Stomach (tissue), 9 donors: Measurements from ENCODE around the gene SGF29. TPM values are rescaled to one million over a fixed set of nuclear protein-coding genes. Genes with fewer than 3 reads are reported as not detected.
"Not testable (repeated sequence)": the region's sequence is repeated elsewhere in the genome, so short reads cannot be mapped to it uniquely, and the experiment has no call there.

Experiments
- DNase-seq, 2 donors: peaks; one replicate each; pipeline versions ENCODE4 v3.0.0 to v3.0.0-alpha.2; 2013 to 2019
- H3K27ac ChIP-seq, 5 donors: fragments of 200-600 bp in 4 of 5; sonication (generic) in 4 of 5; one replicate each; pipeline ENCODE4 v1.5.1; 2013 to 2019; ENCODE audit warnings: mild to moderate bottlenecking in 1 of 5, moderate library complexity in 1 of 5
- H3K27me3 ChIP-seq, 3 donors: fragments of 200-600 bp; sonication (generic); one replicate each; pipeline ENCODE4 v1.5.1; 2017 to 2019; ENCODE audit warnings: mixed run types in 1 of 3
- H3K36me3 ChIP-seq, 4 donors: fragments of 200-600 bp; sonication (generic); 1 replicate in 3 of 4; 2 replicates in 1 of 4; pipeline ENCODE4 v1.5.1; 2016 to 2019
- H3K4me1 ChIP-seq, 4 donors: fragments of 200-600 bp; sonication (generic); one replicate each; pipeline ENCODE4 v1.5.1; 2016 to 2019
- H3K4me3 ChIP-seq, 4 donors: fragments of 200-600 bp; sonication (generic) in 3 of 4; one replicate each; pipeline ENCODE4 v1.5.1; 2016 to 2019; ENCODE audit warnings: mild to moderate bottlenecking in 1 of 4
- H3K9me3 ChIP-seq, 4 donors: fragments of 200-600 bp; sonication (generic); one replicate each; pipeline ENCODE4 v1.5.1; 2016 to 2019
- EP300 ChIP-seq: sonication (generic); formaldehyde crosslinking; IDR thresholded peaks from one replicate; pipeline ENCODE4 v1.6.1; 2017; ENCODE audit warnings: antibody characterized with exemption
- POLR2A ChIP-seq, 4 donors: fragments of 450-650 bp; IDR thresholded peaks; one replicate each; pipeline ENCODE4 v1.6.1; 2016; ENCODE audit warnings: antibody characterized with exemption in 4 of 4, control low read depth in 2 of 4, mild to moderate bottlenecking in 1 of 4, moderate library complexity in 1 of 4
- POLR2AphosphoS5 ChIP-seq, 3 donors: sonication (generic); formaldehyde crosslinking; IDR thresholded peaks; one replicate each; pipeline ENCODE4 v1.6.1; 2016; ENCODE audit warnings: antibody characterized with exemption in 3 of 3
- WGBS, 5 donors: extraction: QIAGEN DNeasy Blood & Tissue Kit in 3 of 5; methylation state at CpG; one replicate each; pipeline versions ENCODE4 v1.1.5 to v1.1.7; 2013 to 2018; 5-methylcytosine and 5-hydroxymethylcytosine counted together
- intact Hi-C: fragments of 100-400 bp; cut with DNase I; formaldehyde crosslinking; loops from one replicate; pipeline ENCODE4 v1.15.1; 2023; ENCODE audit warnings: low total_unique reads
- polyA plus RNA-seq, 3 donors: library from polyadenylated mRNA; stranded (reverse); fragments of 200-250 nt; gene quantifications; one replicate each; pipeline ENCODE4 v1.2.3, GENCODE V29; 2013
- total RNA-seq, 5 donors: library from RNA; depleted of rRNA; stranded (reverse); fragments of >200 nt; gene quantifications; one replicate each; pipeline versions ENCODE4 v1.1.0 to v1.2.3, GENCODE V29; 2014 to 2016
- TF ChIP-seq, protein P1 (sequence below), 7 experiments: fragments of 450-650 bp in 4 of 7; fragments of 200-600 bp in 3 of 7; sonication (generic) in 3 of 7; IDR thresholded peaks; one replicate each; pipeline ENCODE4 v1.5.1; 2016 to 2019; ENCODE audit warnings: antibody characterized with exemption in 7 of 7, control low read depth in 2 of 7, mild to moderate bottlenecking in 1 of 7
- donor health status: healthy with polysubstance abuse.
- donor health status: Bipolar disorder and iron deficiency.
- donor health status: healthy.

The SGF29 gene
- total and polyA plus RNA-seq, 8 donors: 4.3 to 115 (median 33.0) TPM

DNA sequence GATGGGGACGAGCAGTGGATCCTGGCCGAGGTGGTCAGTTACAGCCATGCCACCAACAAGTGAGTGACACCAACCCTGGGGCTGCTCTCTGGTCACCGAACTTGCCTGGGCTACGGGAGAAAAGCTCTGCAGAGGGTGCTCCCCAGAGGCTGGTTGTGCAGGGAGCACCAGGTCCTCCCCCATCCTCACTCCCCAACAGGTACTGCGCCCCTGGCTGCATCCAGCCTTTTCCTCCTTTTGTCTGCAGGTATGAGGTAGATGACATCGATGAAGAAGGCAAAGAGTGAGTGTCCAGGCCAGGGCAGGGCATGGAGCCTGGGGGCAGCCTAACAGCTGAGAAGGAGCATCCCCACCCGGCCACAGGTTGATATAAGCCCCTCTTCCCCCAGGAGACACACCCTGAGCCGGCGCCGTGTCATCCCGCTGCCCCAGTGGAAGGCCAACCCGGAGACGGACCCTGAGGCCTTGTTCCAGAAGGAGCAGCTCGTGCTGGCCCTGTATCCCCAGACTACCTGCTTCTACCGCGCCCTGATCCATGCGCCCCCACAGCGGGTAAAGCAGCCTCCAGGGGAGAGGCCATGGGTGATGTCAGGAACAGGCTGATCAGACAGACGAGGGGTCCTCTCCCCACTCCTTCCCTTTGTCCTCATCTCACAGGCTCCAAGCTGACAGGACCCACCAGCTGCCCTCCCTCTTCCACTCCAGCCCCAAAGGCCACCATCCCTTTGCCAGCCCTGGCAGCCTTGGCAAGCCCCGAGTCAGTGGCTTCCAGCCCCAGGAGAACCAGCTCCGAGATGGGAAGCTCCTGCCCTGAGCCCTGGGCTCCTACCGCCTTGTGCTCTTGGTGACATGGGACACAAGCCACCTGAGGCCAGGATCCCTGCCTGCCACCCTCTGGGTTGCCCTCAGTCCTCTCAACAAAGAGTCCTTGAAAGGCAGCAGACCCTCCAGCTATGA, 36.9 kb downstream of the SGF29 start:
- Histone ChIP-seq H3K27ac (no peak overlapping the region), H3K27me3 (no peaks in the 10 kb centered on the region), H3K9me3 (no peaks in the 10 kb centered on the region), H3K36me3 (peaks cover 45 to 77% (median 73%) of the 10 kb centered on the region in 4 donors), H3K4me3 (no peak overlapping the region), H3K4me1 (no peaks in the 10 kb centered on the region)
- 90 to 96% (median 93%) methylated on average over 12 to 22 of the region's 22 CpGs for WGBS, 5 donors
- intact Hi-C loops: no loop called here
- TF ChIP-seq POLR2A (IDR thresholded peaks at IDR 0.05) (no peak), EP300 (no peak), POLR2AphosphoS5 (IDR thresholded peaks at IDR 0.05) (no peak)
- TF ChIP-seq, protein P1, sequence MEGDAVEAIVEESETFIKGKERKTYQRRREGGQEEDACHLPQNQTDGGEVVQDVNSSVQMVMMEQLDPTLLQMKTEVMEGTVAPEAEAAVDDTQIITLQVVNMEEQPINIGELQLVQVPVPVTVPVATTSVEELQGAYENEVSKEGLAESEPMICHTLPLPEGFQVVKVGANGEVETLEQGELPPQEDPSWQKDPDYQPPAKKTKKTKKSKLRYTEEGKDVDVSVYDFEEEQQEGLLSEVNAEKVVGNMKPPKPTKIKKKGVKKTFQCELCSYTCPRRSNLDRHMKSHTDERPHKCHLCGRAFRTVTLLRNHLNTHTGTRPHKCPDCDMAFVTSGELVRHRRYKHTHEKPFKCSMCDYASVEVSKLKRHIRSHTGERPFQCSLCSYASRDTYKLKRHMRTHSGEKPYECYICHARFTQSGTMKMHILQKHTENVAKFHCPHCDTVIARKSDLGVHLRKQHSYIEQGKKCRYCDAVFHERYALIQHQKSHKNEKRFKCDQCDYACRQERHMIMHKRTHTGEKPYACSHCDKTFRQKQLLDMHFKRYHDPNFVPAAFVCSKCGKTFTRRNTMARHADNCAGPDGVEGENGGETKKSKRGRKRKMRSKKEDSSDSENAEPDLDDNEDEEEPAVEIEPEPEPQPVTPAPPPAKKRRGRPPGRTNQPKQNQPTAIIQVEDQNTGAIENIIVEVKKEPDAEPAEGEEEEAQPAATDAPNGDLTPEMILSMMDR (IDR thresholded peaks at IDR 0.05): no peak
- DNase-seq: no peak

DNA sequence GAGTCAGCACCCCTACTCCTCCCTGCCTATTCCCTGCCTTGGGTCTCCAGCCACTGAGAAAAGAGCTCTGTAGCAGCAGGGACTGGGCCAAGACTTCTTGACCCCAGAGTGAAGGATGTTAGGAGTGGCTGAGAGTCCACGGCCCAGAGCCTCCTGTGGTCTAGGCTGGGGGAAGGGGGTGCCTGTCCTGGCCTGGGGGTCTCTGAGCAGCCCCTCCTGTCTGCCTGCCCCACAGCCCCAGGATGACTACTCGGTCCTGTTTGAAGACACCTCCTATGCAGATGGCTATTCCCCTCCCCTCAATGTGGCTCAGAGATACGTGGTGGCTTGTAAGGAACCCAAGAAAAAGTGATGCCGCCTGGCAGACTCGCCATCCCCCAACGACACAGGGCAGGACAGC, 37.6 kb downstream of the SGF29 start:
- Histone ChIP-seq H3K27me3 (no peaks in the 10 kb centered on the region), H3K4me1 (peaks cover under 1 to 5% (median 4%) of the 10 kb centered on the region in 4 donors), H3K4me3 (no peak overlapping the region), H3K9me3 (no peaks in the 10 kb centered on the region), H3K27ac (no peak overlapping the region), H3K36me3 (peaks cover 40 to 70% (median 66%) of the 10 kb centered on the region in 4 donors)
- intact Hi-C loops: no loop called here
- no peak for TF ChIP-seq POLR2AphosphoS5 (IDR thresholded peaks at IDR 0.05)
- no peak for TF ChIP-seq EP300
- TF ChIP-seq, protein P1 (IDR thresholded peaks at IDR 0.05): no peak
- no peak for TF ChIP-seq POLR2A (IDR thresholded peaks at IDR 0.05)
- no peak for DNase-seq
- WGBS, 5 donors: 82 to 93% (median 90%) methylated on average over 5 to 6 of the region's 6 CpGs

DNA sequence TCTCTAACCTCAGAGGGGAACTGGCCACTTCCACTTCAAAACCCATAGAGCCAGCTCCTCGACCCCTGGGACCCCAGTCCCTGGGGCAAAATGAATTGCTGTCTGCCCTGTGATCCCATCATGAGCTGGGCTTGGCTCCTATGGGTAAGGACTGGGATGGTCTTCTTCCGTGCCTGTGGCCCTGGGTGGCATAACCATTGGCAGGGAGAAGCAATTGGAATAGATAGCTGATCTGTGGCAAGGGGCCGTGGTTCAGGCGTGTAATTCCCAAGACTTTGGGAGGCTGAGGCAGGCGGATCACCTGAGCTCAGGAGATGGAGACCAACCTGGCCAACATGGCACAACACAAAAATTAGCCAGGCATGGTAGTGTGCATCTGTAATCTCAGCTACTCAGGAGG, 38.8 kb downstream of the SGF29 start:
- Histone ChIP-seq H3K4me1 (peaks cover 11 to 17% (median 15%) of the 10 kb centered on the region in 4 donors), H3K4me3 (no peak overlapping the region), H3K9me3 (no peaks in the 10 kb centered on the region), H3K36me3 (peaks cover 33 to 58% (median 55%) of the 10 kb centered on the region in 4 donors), H3K27ac (no peak overlapping the region), H3K27me3 (no peaks in the 10 kb centered on the region)
- no peak for DNase-seq
- 90 to 95% (median 94%) methylated on average over 4 to 5 of the region's 5 CpGs for WGBS, 5 donors
- intact Hi-C loops: no loop called here
- no peak for TF ChIP-seq POLR2A (IDR thresholded peaks at IDR 0.05)
- TF ChIP-seq, protein P1 (IDR thresholded peaks at IDR 0.05): no peak
- no peak for TF ChIP-seq EP300
- no peak for TF ChIP-seq POLR2AphosphoS5 (IDR thresholded peaks at IDR 0.05)

DNA sequence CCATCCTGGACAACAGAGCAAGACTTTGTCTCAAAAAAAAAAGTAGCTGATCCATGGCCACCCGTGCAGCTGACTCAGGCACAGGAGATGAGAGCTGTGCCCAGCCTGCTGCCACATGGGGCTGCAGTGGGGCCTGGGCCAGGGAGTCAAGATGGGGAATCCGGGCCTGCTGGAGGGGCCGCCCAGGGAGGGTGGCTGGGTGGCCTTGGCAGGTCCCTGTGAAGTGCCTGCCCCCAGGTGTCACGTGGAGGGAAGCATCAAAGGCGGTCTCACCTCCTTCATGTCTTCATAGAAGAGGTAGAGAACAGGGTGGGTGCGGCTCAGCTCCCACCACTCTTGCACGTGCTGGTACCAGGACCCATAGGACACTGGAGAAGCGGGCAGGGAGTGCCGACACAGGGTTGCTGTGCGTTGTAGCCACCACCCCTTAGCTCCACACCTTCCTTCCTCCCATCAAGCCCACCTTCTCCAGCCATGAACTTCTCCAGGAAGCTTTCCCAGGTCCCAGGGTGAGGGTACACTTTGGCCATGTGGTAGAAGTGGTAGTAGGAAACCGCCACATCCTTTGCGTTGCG, 39.3 kb downstream of the SGF29 start:
- Histone ChIP-seq H3K27ac (no peak overlapping the region), H3K27me3 (no peaks in the 10 kb centered on the region), H3K4me3 (no peak overlapping the region), H3K9me3 (no peaks in the 10 kb centered on the region), H3K4me1 (peaks cover 11 to 22% (median 17%) of the 10 kb centered on the region in 4 donors), H3K36me3 (peaks cover 31 to 53% (median 49%) of the 10 kb centered on the region in 4 donors)
- intact Hi-C loops: no loop called here
- TF ChIP-seq EP300 (no peak), POLR2A (IDR thresholded peaks at IDR 0.05) (no peak), POLR2AphosphoS5 (IDR thresholded peaks at IDR 0.05) (no peak)
- TF ChIP-seq, protein P1 (IDR thresholded peaks at IDR 0.05): no peak
- no peak for DNase-seq
- 82 to 89% (median 88%) methylated on average over 9 to 13 of the region's 13 CpGs for WGBS, 5 donors

DNA sequence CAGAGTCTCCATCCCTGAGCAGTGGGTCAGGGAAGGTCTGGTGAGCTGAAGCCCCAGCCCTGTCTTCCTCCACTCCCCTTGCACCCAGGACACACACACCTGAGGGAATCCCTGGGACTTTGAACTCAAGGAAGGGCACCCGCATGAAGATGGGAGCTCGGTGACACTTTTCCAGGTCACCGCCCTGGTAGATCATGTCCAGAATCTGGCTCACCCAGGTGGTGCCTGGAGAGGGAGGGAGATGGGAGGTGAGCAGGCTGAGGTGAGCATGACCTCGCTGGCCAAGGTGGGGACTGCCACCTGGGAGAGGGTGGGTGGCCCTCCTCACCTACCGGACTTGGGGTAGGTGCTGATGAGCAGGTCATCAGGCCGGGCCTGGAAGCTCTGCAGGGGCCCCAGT, 41.7 kb downstream of the SGF29 start:
- H3K27ac ChIP-seq, H3K27me3 ChIP-seq, DNase-seq, H3K4me3 ChIP-seq, intact Hi-C loops, H3K9me3 ChIP-seq: not testable (repeated sequence)
- H3K4me1 ChIP-seq: peaks cover 11 to 22% (median 17%) of the 10 kb centered on the region in 4 donors
- WGBS, 5 donors: 92 to 95% (median 94%) methylated on average over 4 to 6 of the region's 6 CpGs; no CpG with 5 or more reads in 1 of the 5 donors
- H3K36me3 ChIP-seq: peaks cover 9 to 29% (median 25%) of the 10 kb centered on the region in 4 donors
